Prostate gland (tissue), 2 donors: ENCODE measurements around the gene THAP6. TPM values are rescaled to one million over a fixed set of nuclear protein-coding genes. Genes with fewer than 3 reads are reported as not detected.
"Not testable (repeated sequence)": the region's sequence is repeated elsewhere in the genome, so short reads cannot be mapped to it uniquely, and the experiment has no call there.

Experiments
- DNase-seq: peaks from one replicate; pipeline ENCODE4 v3.0.0-alpha.2; 2019; ENCODE audit warnings: low spot score
- H3K27ac ChIP-seq, 2 donors: fragments of 200-600 bp; sonication (generic); 2 replicates each; pipeline ENCODE4 v1.5.1; 2017 to 2019
- H3K27me3 ChIP-seq: fragments of 200-600 bp; sonication (generic); replicated peaks from 2 replicates; pipeline ENCODE4 v1.5.1; 2019; ENCODE audit not compliant: insufficient read depth
- H3K36me3 ChIP-seq, 2 donors: fragments of 200-600 bp; sonication (generic); 1 replicate in 1 of 2; 2 replicates in 1 of 2; pipeline versions ENCODE4 v1.5.1 to v1.8.1; 2017 to 2019
- H3K4me1 ChIP-seq: fragments of 200-600 bp; sonication (generic); replicated peaks from 2 replicates; pipeline ENCODE4 v1.5.1; 2019
- H3K4me3 ChIP-seq, 2 donors: fragments of 200-600 bp; sonication (generic); 2 replicates each; pipeline ENCODE4 v1.5.1; 2017 to 2019
- H3K9me3 ChIP-seq: fragments of 200-600 bp; sonication (generic); 2 replicates; pipeline ENCODE4 v1.5.1; 2017
- CTCF ChIP-seq, 4 experiments: fragments of 200-600 bp in 2 of 4; fragments of 450-650 bp in 2 of 4; sonication (generic) in 2 of 4; IDR thresholded peaks; 1 replicate in 3 of 4; 2 replicates in 1 of 4; pipeline ENCODE4 v1.5.1; 2016 to 2019; ENCODE audit warnings: antibody characterized with exemption in 4 of 4, mild to moderate bottlenecking in 2 of 4, moderate library complexity in 2 of 4
- POLR2A ChIP-seq: fragments of 450-650 bp; IDR thresholded peaks from one replicate; pipeline ENCODE4 v1.6.1; 2016; ENCODE audit warnings: antibody characterized with exemption, mild to moderate bottlenecking
- POLR2AphosphoS5 ChIP-seq: sonication (generic); formaldehyde crosslinking; IDR thresholded peaks from one replicate; pipeline ENCODE4 v1.6.1; 2017; ENCODE audit warnings: antibody characterized with exemption
- WGBS: methylation state at CpG from one replicate; pipeline ENCODE4 v1.1.5; 2018; 5-methylcytosine and 5-hydroxymethylcytosine counted together
- intact Hi-C: fragments of 100-400 bp; cut with DNase I; formaldehyde crosslinking; loops from one replicate; pipeline ENCODE4 v1.14.2; 2022
- total RNA-seq, 2 donors: library from RNA; depleted of rRNA; stranded (reverse); fragments of >200 nt; gene quantifications; one replicate each; pipeline ENCODE4 v1.1.0, GENCODE V29; 2016

Gene THAP6
- total RNA-seq, 2 donors from 2014 or later: 20.7 to 24.1 TPM

DNA sequence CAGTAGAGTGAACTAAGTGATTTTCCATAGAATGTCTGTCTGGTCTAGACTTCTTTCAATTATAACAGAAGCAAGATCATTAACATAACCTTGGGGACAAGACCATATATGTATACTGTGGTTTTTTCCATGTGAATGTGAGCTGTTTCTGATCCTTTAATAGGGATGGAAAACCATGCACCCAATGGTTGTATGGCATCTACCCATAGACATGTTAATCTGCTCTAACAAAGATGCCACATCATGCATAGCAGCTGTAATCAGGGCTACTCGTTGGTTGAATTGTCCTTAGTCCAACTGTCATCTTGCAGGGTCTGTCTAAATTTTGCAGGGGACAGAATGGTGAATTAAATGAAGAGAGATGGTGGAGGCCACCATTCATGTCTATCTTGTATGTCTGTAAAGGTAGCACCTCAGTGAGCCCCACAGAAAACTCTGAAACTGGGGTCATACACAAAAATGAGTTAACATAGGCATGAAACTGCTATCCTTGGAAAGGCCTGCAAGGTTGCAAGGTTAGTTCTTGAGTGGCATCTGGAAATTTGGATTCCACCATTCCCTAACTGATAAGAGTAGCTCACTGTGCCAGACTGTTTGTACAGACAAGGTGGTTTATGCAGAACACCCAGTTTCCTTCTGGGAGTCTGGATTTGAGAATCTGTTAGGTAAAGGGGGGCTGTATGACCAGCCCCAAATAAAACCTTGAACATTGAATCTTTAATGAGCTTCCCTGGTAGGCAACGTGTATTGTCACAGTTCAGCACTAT lies 16.5 kb downstream of the THAP6 start:
- peaks cover 0 to 5% of the 10 kb centered on the region in 2 donors for H3K36me3 ChIP-seq
- DNase-seq: no peak
- peak; percentile 21 for TF ChIP-seq POLR2AphosphoS5
- TF ChIP-seq POLR2A: no peak
- no peak for TF ChIP-seq CTCF (IDR thresholded peaks at IDR 0.05)
- intact Hi-C loops: no loop called here
- no peak overlapping the region for H3K27ac ChIP-seq
- H3K27me3 ChIP-seq: no peaks in the 10 kb centered on the region
- no peaks in the 10 kb centered on the region for H3K9me3 ChIP-seq
- no peaks in the 10 kb centered on the region for H3K4me1 ChIP-seq
- H3K4me3 ChIP-seq: no peak overlapping the region
- 87% methylated on average over 2 of the region's 2 CpGs for WGBS

- intact Hi-C loops: not testable (repeated sequence)
- 97% methylated on average over 7 of the region's 7 CpGs for WGBS
Observed at GRCh38 chr4:75531536-75532143, 17.4 kb downstream of the THAP6 start.

GRCh38 chr4:75533339-75533887 lies 19.1 kb downstream of the THAP6 start:
- intact Hi-C loops, H3K27ac ChIP-seq, DNase-seq, H3K27me3 ChIP-seq, H3K36me3 ChIP-seq, H3K4me1 ChIP-seq, H3K9me3 ChIP-seq, H3K4me3 ChIP-seq: not testable (repeated sequence)
- WGBS: 96% methylated on average over 4 of the region's 4 CpGs

More at GRCh38 chr4:75531536-75532143, 17.4 kb downstream of the THAP6 start:
- H3K4me3 ChIP-seq, H3K9me3 ChIP-seq, H3K27me3 ChIP-seq, H3K27ac ChIP-seq, H3K4me1 ChIP-seq, H3K36me3 ChIP-seq, DNase-seq: not testable (repeated sequence)

- intact Hi-C loops, H3K27me3 ChIP-seq, H3K27ac ChIP-seq: not testable (repeated sequence)
Observed at GRCh38 chr4:75533926-75534325, 19.7 kb downstream of the THAP6 start.

DNA sequence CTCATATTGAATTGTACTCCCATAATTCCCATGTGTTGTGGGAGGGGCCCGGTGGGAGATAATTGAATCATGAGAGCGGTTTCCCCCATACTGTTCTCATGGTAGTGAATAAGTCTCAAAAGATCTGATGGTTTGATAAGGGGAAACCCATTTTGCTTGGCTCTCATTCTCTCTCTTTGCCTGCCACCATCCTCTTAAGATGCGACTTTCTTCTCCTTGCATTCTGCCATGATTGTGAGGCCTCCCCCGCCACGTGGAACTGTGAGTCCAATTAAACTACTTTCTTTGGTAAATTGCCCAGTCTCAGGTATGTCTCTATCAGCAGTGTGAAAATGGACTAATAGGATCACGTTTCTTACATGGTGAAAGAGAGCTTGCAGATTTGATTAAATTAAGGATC lies 23.0 kb downstream of the THAP6 start:
- H3K9me3 ChIP-seq, DNase-seq, H3K36me3 ChIP-seq, H3K4me1 ChIP-seq, H3K27me3 ChIP-seq, intact Hi-C loops, H3K4me3 ChIP-seq, H3K27ac ChIP-seq: not testable (repeated sequence)
- WGBS: 76% methylated on average over 6 of the region's 6 CpGs

More at GRCh38 chr4:75533926-75534325, 19.7 kb downstream of the THAP6 start:
- DNase-seq, H3K4me3 ChIP-seq, H3K36me3 ChIP-seq, H3K9me3 ChIP-seq, H3K4me1 ChIP-seq: not testable (repeated sequence)

- H3K9me3 ChIP-seq: no peaks in the 10 kb centered on the region
Observed at GRCh38 chr4:75542824-75543223, 28.6 kb downstream of the THAP6 start.

GRCh38 chr4:75544220-75544619 lies 29.9 kb downstream of the THAP6 start:
- intact Hi-C loops, H3K4me1 ChIP-seq, H3K36me3 ChIP-seq, DNase-seq, H3K9me3 ChIP-seq, H3K4me3 ChIP-seq, H3K27me3 ChIP-seq, H3K27ac ChIP-seq: not testable (repeated sequence)
- WGBS: 93% methylated on average over 8 of the region's 8 CpGs

More at GRCh38 chr4:75542824-75543223, 28.6 kb downstream of the THAP6 start:
- H3K27ac ChIP-seq: no peak overlapping the region
- no peaks in the 10 kb centered on the region for H3K4me1 ChIP-seq
- no peak for DNase-seq
- no peak overlapping the region for H3K4me3 ChIP-seq
- intact Hi-C loops: no loop called here
- H3K27me3 ChIP-seq: no peaks in the 10 kb centered on the region
- no peak for TF ChIP-seq POLR2A
- TF ChIP-seq POLR2AphosphoS5: no peak
- no peak for TF ChIP-seq CTCF (IDR thresholded peaks at IDR 0.05)
- no peaks in the 10 kb centered on the region for H3K36me3 ChIP-seq
